ENCODE measurements around the gene ZNF827. TPM values are rescaled to one million over a fixed set of nuclear protein-coding genes. Genes with fewer than 3 reads are reported as not detected.

The ZNF827 gene
- total and polyA plus RNA-seq, 2 of the 8 experiments (the other 6 are each of a cell fraction or from before 2014, with no cell fraction given), result 25.3 to 26.2 TPM

DNA sequence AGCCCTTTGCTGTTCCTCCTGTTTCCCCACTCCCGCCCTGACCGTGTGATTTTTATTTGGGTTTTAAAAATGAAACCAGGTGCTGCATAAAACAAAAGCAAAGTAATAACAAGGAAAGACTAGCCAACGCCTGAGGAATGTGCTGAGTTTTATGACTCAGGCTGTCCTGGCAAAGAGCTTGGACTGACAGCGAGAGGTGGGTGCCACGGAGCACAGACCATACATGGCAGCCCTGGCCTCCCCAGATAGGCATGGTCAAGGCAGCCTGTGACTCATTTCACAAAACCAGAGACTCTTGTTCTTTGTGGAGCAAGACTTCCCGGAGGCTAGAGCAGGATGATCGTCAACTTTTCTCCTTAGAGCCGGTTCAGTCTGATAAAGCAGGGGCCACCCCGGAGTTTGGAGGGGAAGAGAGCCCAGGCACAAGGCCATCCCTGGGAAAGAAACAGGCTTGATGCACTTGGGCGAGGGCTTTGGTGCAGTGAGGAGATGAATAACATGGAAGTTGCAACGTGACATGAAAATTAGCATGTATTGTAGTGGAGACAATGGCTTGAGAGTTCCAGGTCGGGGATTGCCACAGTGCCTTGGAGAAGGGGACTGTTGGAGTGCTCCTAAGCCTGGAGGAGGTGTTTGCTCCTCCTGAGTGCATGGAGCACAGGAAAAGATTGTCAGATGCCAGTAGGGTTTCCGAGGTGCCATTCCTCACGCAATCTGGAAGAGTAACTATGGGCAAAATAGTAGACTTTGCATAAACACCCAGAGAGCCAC lies 203.9 kb downstream of the ZNF827 start:
- Histone ChIP-seq H3K79me1 (ENCODE audit: low read depth, low read length) (no peaks in the 10 kb centered on the region), H2AK5ac (ENCODE audit: low read depth, low read length) (peak overlapping the region; percentile 30), H3K36me3 (ENCODE audit: control insufficient read depth in 2 of 4, insufficient read depth in 4 of 4, low read length in 3 of 4) (no peaks in the 10 kb centered on the region), H3K9me3 (ENCODE audit: insufficient read depth in 2 of 2, low read depth in 1 of 2, low read length in 1 of 2) (no peaks in the 10 kb centered on the region), H2BK20ac (ENCODE audit: low read length) (0 out of 2 replicates have a peak overlapping the region, but pooled peaks have one; percentile 9), H4K20me1 (replicated peaks in 1 of 2; ENCODE audit: control insufficient read depth in 1 of 2, insufficient read depth in 2 of 2, low read length in 2 of 2) (no peaks in the 10 kb centered on the region), H4K91ac (replicated peaks; ENCODE audit: insufficient read length, low read length) (peak overlapping the region; percentile 68), H2BK15ac (ENCODE audit: low read length) (peak overlapping the region; percentile 55; the same call in 1 of the 2 replicates), H3K79me2 (ENCODE audit: control insufficient read depth in 1 of 2, insufficient read depth in 2 of 2, low read length in 2 of 2) (no peaks in the 10 kb centered on the region), H4K8ac (ENCODE audit: extremely low read depth, insufficient read depth, low read length) (no peak overlapping the region), H3K14ac (ENCODE audit: insufficient read length) (no peak overlapping the region), H3K56ac (replicated peaks; ENCODE audit: insufficient read length, low read depth, low read length) (no peak overlapping the region), H3K27me3 (replicated peaks in 1 of 4; ENCODE audit: control insufficient read depth in 3 of 4, extremely low read depth in 1 of 4, insufficient read depth in 3 of 4, low read length in 3 of 4) (no peaks in the 10 kb centered on the region; a peak in 2 of 7 replicates), H3K9ac (replicated peaks in 1 of 4; ENCODE audit: extremely low read depth in 1 of 4, low read depth in 3 of 4, low read length in 3 of 4) (no peak overlapping the region), H2BK5ac (ENCODE audit: low read depth, low read length) (peak overlapping the region; percentile 29; the same call in 1 of the 2 replicates), H2AFZ (ENCODE audit: low read length) (peak overlapping the region; percentile 28; the same call in 1 of the 2 replicates), H3K23me2 (ENCODE audit: low read depth, low read length) (no peaks in the 10 kb centered on the region; the same call in 1 of the 2 replicates), H3K4me3 (ENCODE audit: extremely low read depth in 1 of 4, insufficient read depth in 2 of 4, low read depth in 3 of 4, low read length in 4 of 4) (no peak overlapping the region), H3K18ac (ENCODE audit: extremely low read depth, low read length) (peak overlapping the region; percentile 25), H3K27ac (ENCODE audit: low read depth, low read length) (no peak overlapping the region), H2BK120ac (replicated peaks; ENCODE audit: low read depth, low read length) (no peak overlapping the region), H4K5ac (ENCODE audit: insufficient read length, low read depth, low read length) (no peak overlapping the region), H3K4ac (replicated peaks; ENCODE audit: insufficient read length, low read depth, low read length) (no peak overlapping the region), H3K4me2 (ENCODE audit: insufficient read depth in 1 of 2, low read depth in 2 of 2, low read length in 2 of 2) (0 out of 4 replicates have a peak overlapping the region, but pooled peaks of 1 of the 2 experiments have one; percentile 11), H3K23ac (ENCODE audit: insufficient read length) (no peak overlapping the region), H3K4me1 (replicated peaks in 1 of 4; ENCODE audit: control insufficient read depth in 3 of 4, insufficient read depth in 4 of 4, low read length in 3 of 4) (peaks cover 3 to 13% (median 9%) of the 10 kb centered on the region in 4 experiments), H2BK12ac (ENCODE audit: low read depth, low read length) (peak overlapping the region; percentile 53)
- DNase-seq (ENCODE audit: low read depth in 1 of 2, low spot score in 2 of 2) (no peak), FAIRE-seq (no peak)
- WGBS, 2 experiments (ENCODE audit: extremely low coverage in 1 of 2, insufficient coverage in 1 of 2, insufficient read length in 1 of 2, insufficient replicate concordance in 2 of 2, low coverage in 1 of 2, low lambda C conversion rate in 2 of 2, missing lambda C conversion rate in 1 of 2), result 80% methylated on average over 14 of the region's 14 CpGs; no CpG with 5 or more reads in 1 of the 2 experiments
- TF ChIP-seq CTBP2 (IDR thresholded peaks at IDR 0.05; ENCODE audit: borderline replicate concordance, insufficient read depth, insufficient read length, low read length), result no peak
- TF ChIP-seq PHF8 (conservative IDR thresholded peaks at IDR 0.05; ENCODE audit: low read depth, low read length), result no peak
- TF ChIP-seq, protein P1, sequence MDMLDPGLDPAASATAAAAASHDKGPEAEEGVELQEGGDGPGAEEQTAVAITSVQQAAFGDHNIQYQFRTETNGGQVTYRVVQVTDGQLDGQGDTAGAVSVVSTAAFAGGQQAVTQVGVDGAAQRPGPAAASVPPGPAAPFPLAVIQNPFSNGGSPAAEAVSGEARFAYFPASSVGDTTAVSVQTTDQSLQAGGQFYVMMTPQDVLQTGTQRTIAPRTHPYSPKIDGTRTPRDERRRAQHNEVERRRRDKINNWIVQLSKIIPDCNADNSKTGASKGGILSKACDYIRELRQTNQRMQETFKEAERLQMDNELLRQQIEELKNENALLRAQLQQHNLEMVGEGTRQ (IDR thresholded peaks at IDR 0.05; ENCODE audit: low read length), result no peak
- TF ChIP-seq BRCA1 (IDR thresholded peaks at IDR 0.05; ENCODE audit: low read depth, low read length), result no peak
- TF ChIP-seq CEBPB (IDR thresholded peaks at IDR 0.05; ENCODE audit: low read depth, low read length), result no peak
- no peak for TF ChIP-seq RBBP5 (IDR thresholded peaks at IDR 0.05; ENCODE audit: borderline replicate concordance, low read depth, low read length)
- TF ChIP-seq KDM4A (IDR thresholded peaks at IDR 0.05; ENCODE audit: low read depth, low read length, severe bottlenecking), result peak; percentile 8
- TF ChIP-seq SP1 (IDR thresholded peaks at IDR 0.05; ENCODE audit: low read depth, low read length), result no peak
- POLR2A ChIA-PET (ENCODE audit: partially characterized antibody), result no interaction called here
- CTCF ChIA-PET (ENCODE audit: partially characterized antibody), result no interaction called here

Measured in H1 (cell line).